Stimulated activated CD4-positive, alpha-beta T cell treated with anti-CD3 and anti-CD28 coated beads, TNF-alpha, amount 100 ng/mL, for 4 hours (primary cell): ENCODE results near the gene KIAA1549.
"Not testable (repeated sequence)": the region's sequence is repeated elsewhere in the genome, so short reads cannot be mapped to it uniquely, and the experiment has no call there.

Experiments
- DNase-seq, 3 experiments: peaks; one replicate each; pipeline ENCODE4 v3.0.0-alpha.2; 2020; ENCODE audit warnings: low read depth in 3 of 3

KIAA1549 gene

DNA sequence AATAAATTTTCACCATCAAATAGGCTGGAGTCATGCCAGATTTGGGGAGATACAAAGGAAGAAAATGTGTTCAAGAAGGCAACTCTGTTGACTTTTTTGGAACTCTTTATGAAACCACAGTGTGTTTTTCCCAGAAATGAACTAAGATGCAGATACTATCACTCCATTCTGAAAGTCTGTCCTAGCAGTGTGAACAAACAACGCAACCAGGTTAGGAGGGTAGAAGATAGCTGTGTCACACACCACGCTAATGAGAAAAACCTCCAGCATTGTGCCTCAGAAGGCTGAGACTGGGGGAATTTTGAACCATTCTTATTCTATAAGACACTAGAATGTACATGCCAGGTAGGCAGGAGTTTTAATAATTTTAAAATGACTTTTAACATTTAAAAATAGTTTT, 167.2 kb downstream of the KIAA1549 start:
- no peak for DNase-seq

DNA sequence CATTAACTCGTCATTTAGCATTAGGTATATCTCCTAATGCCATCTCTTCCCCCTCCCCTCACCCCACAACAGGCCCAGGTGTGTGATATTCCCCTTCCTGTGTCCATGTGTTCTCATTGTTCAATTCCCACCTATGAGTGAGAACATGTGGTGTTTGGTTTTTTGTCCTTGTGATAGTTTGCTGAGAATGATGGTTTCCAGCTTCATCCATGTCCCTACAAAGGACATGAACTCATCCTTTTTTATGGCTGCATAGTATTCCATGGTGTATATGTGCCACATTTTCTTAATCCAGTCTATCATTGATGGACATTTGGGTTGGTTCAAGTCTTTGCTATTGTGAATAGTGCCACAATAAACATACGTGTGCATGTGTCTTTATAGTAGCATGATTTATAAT, 169.9 kb downstream of the KIAA1549 start:
- not testable (repeated sequence) for DNase-seq

DNA sequence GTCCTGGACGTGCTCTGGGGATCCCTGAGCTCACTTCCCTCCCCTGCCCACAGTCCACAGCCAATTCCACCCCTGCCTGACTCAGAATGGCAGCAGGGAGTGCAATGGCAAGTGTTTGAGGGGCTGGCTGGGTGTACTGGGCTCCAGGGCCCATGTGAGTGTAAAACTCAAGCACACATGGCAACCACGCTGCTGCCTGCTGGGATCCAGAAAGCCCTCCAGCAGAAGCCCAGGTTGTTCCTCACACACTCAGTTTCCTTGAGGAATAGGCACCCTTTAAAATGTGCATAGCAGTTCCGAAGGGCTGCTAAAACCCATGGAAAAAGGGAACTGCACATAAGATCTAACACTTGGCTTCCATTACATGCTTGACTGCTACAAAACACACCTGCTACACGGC, 171.8 kb downstream of the KIAA1549 start:
- DNase-seq, result no peak

DNA sequence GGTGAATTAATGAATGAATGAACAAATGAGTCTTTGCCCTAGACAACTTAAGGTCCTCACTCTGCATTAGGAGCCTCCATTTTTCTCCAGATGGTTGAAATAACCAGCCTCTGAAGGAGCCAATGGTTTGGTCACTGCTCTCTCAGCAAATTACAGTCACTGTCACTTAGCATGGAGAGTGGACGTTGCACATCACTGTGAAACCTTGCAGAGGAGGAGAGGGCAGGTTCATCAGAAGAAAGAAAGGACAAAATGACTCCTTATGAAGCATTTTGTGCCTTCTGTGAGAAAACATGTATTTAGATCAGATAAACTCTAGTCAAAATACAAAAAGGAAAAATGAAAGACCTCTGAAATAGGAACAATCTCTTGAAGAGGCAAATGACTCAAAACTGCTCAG, 176.6 kb downstream of the KIAA1549 start:
- no peak for DNase-seq

DNA sequence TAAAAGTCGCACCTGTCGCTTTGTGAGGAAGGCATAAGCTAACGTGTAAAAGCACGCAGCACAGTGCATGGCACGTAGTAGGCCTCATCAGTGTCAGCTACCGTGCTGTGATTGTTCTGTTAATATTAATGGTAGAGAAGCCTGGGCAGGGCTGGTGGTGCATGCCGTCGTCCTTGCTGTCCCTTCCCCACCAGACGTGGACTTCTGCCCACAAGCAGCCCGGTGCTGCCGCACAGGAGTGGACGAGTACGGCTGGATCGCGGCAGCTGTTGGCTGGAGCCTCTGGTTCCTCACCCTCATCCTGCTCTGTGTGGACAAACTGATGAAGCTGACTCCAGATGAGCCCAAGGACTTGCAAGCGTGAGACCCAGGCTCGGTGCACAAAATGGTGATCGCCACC, 178.5 kb downstream of the KIAA1549 start:
- no peak for DNase-seq

DNA sequence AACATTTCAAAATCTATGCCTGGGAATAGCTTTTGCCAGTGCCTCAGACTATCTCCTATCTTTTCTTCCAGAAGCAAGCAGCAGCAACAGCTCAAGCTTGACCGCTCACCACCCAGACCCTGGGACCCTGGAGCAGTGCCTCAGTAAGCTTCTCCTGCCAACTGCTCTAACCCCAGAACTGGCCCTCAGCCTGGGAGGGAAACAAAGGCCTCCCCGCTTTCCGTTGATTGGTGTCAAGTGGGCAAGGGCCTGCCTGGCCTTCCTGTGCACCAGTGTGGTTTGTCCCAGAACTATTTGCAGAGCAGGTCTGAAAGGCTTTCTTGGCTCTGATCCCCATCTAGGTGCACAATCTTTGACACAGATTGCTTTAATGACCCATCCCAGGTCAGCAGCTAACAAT, 179.9 kb downstream of the KIAA1549 start:
- no peak for DNase-seq

DNA sequence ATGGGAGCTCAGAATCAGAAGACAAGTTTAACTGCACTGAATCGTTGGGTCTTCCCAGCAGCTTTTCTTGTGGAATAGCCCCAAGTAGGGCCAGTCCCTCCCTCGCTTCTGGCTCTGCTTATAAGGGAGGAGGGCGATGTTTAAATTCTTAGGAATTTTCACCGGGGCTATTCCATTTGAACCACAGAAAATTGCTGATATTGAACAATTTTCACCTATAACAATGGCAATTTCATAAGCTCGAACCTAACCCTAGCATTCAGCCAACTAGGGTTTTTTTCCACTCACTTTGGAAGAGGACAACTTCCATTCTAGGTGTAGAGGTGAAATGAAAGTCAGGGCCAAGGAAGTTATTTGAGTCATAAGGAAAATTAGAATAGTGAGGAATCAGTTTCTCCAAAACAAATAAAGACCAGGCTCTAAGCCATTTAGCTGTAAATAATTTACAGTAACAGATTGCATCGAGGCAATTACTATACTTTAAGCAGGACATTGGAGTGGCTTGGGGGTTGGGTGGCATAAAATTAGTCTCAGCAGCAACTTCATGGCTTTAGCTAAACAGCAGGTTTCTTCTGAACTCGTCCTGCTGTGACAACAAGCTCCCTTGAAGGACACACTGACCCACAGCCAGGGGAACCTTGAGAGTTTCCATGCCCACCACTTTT, 181.7 kb downstream of the KIAA1549 start:
- no peak for DNase-seq

DNA sequence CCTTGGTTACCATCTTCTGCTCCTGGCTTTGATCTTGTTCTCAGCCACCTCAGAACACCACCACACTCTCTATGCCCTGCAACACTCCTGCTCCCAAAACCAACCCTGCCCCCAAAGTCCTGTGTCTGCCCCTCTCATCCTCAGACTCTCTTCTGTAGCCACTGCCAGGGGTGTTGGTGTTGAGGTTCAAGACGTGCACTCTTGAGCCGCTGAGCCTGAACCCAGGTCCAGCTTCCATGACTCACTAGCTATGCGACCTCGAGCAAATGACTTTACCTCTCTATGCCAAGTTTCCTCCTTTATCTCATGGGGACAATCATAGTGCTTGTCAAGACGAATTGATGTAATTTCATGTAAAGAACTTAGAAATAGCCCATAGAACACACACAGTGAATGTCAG, 182.4 kb downstream of the KIAA1549 start:
- no peak for DNase-seq

DNA sequence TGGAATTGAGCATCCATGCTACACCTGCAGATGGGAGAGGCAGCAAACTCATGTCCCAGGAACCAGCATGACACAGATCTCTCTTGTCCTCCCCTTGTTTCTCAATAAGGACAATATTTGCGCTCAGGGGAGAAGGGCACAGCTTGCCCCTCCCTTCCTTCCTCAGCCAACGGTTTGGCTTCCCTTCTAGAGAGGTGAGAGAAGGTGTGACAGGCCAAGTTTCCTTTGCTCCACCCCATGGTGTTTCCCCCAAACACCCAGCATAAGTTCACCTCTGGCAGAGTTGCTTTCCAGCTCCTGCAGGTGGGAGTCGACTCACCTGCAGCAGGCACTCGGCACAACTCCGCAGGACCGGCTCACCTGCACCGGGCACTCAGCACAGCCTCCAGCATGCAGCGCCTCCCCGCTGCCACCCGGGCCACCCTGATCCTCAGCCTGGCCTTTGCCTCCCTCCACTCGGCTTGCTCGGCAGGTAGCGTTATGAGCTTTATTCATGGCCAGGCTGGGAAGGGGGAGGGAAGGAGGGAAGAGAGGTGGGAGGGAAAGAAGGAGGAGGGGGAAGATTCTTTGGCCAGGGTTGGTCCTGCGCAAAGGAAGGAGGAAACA, 183.4 kb downstream of the KIAA1549 start, which contains the start of the genes ATP6V0A4 and TMEM213:
Gene ATP6V0A4 (minus strand): TSS at position 482 of the 606 bp plus-strand sequence. CDS start 26,949 bp downstream, outside the sequence.
Gene TMEM213 (plus strand): TSS at position 280 of the 606 bp plus-strand sequence. CDS start 111 bp downstream, at position 391.
- no peak for DNase-seq

DNA sequence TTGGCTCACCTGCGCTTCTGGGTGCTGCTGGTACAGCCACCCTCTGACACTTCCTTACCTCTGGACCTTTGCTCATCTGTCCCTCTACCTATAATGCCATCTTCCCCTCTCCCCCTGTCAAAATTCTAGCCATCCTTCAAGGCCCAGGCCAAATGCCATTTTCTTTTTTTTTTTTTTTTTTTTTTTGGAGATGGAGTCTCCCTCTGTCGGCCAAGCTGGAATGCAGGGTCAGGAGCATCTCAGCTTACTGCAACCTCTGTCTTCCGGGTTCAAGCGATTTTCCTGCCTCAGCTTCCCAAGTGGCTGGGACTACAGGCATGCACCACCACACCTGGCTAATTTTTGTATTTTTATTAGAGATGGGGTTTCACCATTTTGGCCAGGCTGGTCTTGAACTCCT, 184.1 kb downstream of the KIAA1549 start:
- DNase-seq, result not testable (repeated sequence)

DNA sequence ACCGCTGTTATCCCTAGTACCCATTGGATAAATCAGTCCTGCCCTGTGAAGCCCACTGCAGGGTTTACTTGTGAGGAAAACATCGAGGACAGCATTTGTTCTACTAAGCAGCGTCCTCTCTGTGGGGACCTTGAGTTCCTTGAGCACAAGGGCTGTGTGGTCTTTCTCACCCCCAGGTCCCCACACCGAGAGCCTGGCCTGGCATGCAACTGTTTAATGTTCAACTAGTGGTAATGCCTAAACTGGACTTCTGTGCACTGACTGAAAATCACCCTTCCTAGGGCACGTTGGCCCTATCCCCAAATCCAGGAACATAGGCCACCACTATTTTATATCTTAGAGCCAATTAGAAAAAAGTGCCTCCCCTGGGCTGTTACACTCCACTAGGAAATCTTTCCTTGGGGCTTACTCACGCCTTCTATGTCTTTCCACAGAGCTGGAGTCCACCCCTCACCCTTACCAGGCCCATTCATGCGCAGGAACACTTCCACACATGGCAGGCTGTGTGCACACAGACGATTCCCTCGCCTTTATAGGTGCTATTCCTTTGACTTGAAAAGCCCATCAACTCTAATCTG, 185.1 kb downstream of the KIAA1549 start:
- DNase-seq, result no peak

DNA sequence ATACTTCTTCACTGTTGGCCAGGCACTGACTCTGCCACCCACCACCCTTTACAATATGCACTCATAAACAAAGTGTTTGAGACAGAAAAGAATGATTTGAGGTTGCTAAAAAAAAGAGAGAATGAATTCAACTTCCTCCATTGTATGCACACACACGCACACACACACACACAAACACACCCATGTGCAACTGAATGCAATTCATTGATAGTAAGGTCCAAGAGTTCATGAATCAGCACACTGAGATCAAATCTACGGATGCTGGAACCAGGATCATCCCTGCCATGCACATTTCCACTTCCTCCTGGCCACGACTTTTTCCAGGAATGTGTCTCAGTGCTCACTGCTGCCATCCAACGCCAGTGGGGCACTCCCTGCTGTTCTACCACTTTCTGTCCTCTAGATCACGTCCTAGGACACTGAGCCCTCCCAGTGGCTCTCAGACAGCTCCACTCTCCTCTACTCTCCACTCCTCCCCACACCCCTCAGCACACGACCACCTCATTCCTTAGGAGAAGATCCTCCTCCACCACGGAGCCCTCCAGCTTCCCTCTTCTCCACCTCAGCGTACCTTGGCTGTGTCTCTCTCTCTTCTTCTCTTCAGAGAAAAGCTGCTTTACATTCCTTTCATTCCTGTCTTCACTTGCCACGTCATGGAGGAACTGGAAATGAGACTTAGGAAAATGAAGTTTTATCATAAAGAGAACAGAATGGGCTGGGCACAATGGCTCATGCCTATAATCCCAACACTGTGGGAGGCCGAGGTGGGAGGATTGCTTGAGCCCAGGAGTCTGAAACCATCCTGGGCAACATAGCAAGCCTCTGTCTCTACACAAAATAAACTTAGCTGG, 195.4 kb downstream of the KIAA1549 start:
- no peak for DNase-seq

DNA sequence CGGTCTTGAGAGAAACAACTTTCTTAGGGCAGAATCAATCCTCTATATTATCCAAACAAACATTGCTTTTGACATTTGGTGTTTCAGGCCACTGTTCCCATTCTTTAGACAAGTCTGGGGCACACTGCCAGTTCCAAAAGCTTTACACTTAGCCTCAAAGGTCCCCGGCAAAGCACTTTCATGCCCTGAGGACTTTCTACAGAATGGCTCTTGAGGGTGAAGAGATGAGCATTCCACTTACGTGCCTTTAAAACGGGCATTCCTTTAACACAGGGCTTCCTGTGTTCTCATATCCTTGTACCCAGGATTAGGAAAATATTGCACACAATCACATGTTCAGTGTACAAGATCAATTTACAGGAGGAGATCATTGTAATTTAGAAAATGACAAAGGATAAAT, 196.5 kb downstream of the KIAA1549 start:
- no peak for DNase-seq
